ENCODE data around the gene E2F3.

DNA sequence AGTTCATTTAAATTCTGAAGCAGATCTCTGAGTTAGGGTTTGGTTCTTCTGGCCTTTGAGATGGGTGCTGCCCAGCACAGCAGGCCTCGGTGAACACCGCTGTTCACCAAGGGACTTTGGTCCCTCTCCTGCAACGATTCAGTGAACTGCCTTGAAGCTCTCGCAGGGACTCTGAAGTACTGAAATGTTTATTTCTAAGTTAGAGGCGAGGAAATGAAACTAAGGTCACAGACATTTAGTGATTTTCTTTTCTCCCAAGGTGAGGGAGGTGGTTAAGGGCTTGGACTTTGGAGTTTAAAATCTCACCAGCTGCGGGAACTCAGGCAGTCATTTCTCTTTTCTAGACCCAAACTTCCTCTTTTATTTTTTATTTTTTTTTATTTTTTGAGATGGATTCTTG is 26.2 kb downstream of the E2F3 start:
- no peak for TF ChIP-seq EZH2 (IDR thresholded peaks at IDR 0.05; ENCODE audit: borderline replicate concordance, low read depth, low read length, severe bottlenecking)
- TF ChIP-seq, protein P1, sequence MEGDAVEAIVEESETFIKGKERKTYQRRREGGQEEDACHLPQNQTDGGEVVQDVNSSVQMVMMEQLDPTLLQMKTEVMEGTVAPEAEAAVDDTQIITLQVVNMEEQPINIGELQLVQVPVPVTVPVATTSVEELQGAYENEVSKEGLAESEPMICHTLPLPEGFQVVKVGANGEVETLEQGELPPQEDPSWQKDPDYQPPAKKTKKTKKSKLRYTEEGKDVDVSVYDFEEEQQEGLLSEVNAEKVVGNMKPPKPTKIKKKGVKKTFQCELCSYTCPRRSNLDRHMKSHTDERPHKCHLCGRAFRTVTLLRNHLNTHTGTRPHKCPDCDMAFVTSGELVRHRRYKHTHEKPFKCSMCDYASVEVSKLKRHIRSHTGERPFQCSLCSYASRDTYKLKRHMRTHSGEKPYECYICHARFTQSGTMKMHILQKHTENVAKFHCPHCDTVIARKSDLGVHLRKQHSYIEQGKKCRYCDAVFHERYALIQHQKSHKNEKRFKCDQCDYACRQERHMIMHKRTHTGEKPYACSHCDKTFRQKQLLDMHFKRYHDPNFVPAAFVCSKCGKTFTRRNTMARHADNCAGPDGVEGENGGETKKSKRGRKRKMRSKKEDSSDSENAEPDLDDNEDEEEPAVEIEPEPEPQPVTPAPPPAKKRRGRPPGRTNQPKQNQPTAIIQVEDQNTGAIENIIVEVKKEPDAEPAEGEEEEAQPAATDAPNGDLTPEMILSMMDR (IDR thresholded peaks at IDR 0.05; ENCODE audit: extremely low read depth in 1 of 2, insufficient read depth in 1 of 2, low read depth in 1 of 2, low read length in 2 of 2): no peak
- no peak for TF ChIP-seq POLR2AphosphoS5 (IDR thresholded peaks at IDR 0.05; ENCODE audit: insufficient read depth, low read depth, low read length)
- TF ChIP-seq MYC (IDR thresholded peaks at IDR 0.05; ENCODE audit: low read depth, low read length): no peak
- TF ChIP-seq FOS (IDR thresholded peaks at IDR 0.05; ENCODE audit: borderline replicate concordance, insufficient read depth, low read length): no peak
- TF ChIP-seq GATA2 (IDR thresholded peaks at IDR 0.05; ENCODE audit: insufficient read depth, insufficient read length, low read depth, low read length): no peak
- no peak for TF ChIP-seq JUN (IDR thresholded peaks at IDR 0.05; ENCODE audit: borderline replicate concordance, insufficient read depth, insufficient read length, low read depth)
